GM21367 (cell line): Measurements from ENCODE around the gene LCN1.

Experiments used
- ATAC-seq: cut with Tn5 transposase; IDR thresholded peaks from one replicate; pipeline ENCODE4 v1.9.1; 2021; ENCODE audit not compliant: unreplicated experiment

The LCN1 gene

GRCh38 chr9:135488527-135488926, 32.7 kb upstream of the LCN1 start:
- ATAC-seq, result no peak

GRCh38 chr9:135489188-135489906, 31.9 kb upstream of the LCN1 start:
- ATAC-seq, result no peak

GRCh38 chr9:135490166-135490870, 30.9 kb upstream of the LCN1 start:
- no peak for ATAC-seq

GRCh38 chr9:135490980-135491464, 30.2 kb upstream of the LCN1 start:
- ATAC-seq, result no peak

- ATAC-seq, result no peak
Measured at GRCh38 chr9:135491764-135492163, 29.5 kb upstream of the LCN1 start.

GRCh38 chr9:135492886-135493669, 28.2 kb upstream of the LCN1 start:
- ATAC-seq, result no peak

- no peak for ATAC-seq
Measured at GRCh38 chr9:135494791-135495559, 26.3 kb upstream of the LCN1 start.

- no peak for ATAC-seq
Measured at GRCh38 chr9:135498381-135499126, 22.7 kb upstream of the LCN1 start.

- ATAC-seq, result no peak
Measured at GRCh38 chr9:135499326-135500070, 21.7 kb upstream of the LCN1 start.

GRCh38 chr9:135500071-135500524, 21.1 kb upstream of the LCN1 start:
- no peak for ATAC-seq

- ATAC-seq, result peak; percentile 67
Measured at GRCh38 chr9:135500525-135501260, 20.5 kb upstream of the LCN1 start, which contains the start of gene MRPS2. Gene MRPS2 (plus strand): TSS chr9:135500682. CDS start chr9:135500711, 29 bp downstream.

GRCh38 chr9:135501261-135502167, 19.7 kb upstream of the LCN1 start:
- ATAC-seq, result no peak

- ATAC-seq, result no peak
Measured at GRCh38 chr9:135502168-135502872, 18.9 kb upstream of the LCN1 start.

GRCh38 chr9:135502873-135503321, 18.3 kb upstream of the LCN1 start:
- ATAC-seq, result no peak

- ATAC-seq, result no peak
Measured at GRCh38 chr9:135503371-135504261, 17.6 kb upstream of the LCN1 start.
